Aorta (tissue), 5 donors: ENCODE results near the gene ADAM29. TPM values are rescaled to one million over a fixed set of nuclear protein-coding genes. Genes with fewer than 3 reads are reported as not detected.
"Not testable (repeated sequence)": the region's sequence is repeated elsewhere in the genome, so short reads cannot be mapped to it uniquely, and the experiment has no call there.

Experiments
- ATAC-seq: fragments of 200-7000 bp; cut with Tn5 transposase; one replicate; pipeline ENCODE4 v1.9.1; 2022; ENCODE audit warnings: moderate library complexity; ENCODE audit not compliant: low FRiP score
- DNase-seq, 2 donors: peaks; one replicate each; pipeline ENCODE4 v3.0.0-alpha.2; 2020
- H3K27ac ChIP-seq, 2 donors: one replicate each; pipeline ENCODE4 v1.5.1; 2013; ENCODE audit warnings: low read length in 2 of 2, mild to moderate bottlenecking in 2 of 2, moderate library complexity in 2 of 2, control low read depth in 1 of 2, inconsistent platforms in 1 of 2, low read depth in 1 of 2
- H3K27me3 ChIP-seq, 2 donors: one replicate each; pipeline ENCODE4 v1.6.1; 2013; ENCODE audit warnings: control low read depth in 1 of 2, low read length in 1 of 2, mild to moderate bottlenecking in 1 of 2, moderate library complexity in 1 of 2; ENCODE audit not compliant: insufficient read depth in 2 of 2, control insufficient read depth in 1 of 2
- H3K36me3 ChIP-seq, 2 donors: one replicate each; pipeline ENCODE4 v1.6.1; 2013; ENCODE audit warnings: control low read depth in 1 of 2, low read length in 1 of 2, mild to moderate bottlenecking in 1 of 2; ENCODE audit not compliant: insufficient read depth in 2 of 2, control insufficient read depth in 1 of 2
- H3K4me1 ChIP-seq, 2 donors: one replicate each; pipeline ENCODE4 v1.6.1; 2013; ENCODE audit warnings: low read length in 2 of 2, control low read depth in 1 of 2, mild to moderate bottlenecking in 1 of 2, moderate library complexity in 1 of 2; ENCODE audit not compliant: insufficient read depth in 2 of 2, control insufficient read depth in 1 of 2
- H3K4me3 ChIP-seq, 2 donors: one replicate each; pipeline ENCODE4 v1.5.1; 2013; ENCODE audit warnings: low read length in 2 of 2, control low read depth in 1 of 2, mild to moderate bottlenecking in 1 of 2
- H3K9me3 ChIP-seq: one replicate; pipeline ENCODE4 v1.6.1; 2013; ENCODE audit warnings: mild to moderate bottlenecking, low read length; ENCODE audit not compliant: control insufficient read depth
- WGBS, 2 donors: extraction: QIAGEN DNeasy Blood & Tissue Kit; methylation state at CpG; one replicate each; pipeline ENCODE4 v1.1.7; 2013; 5-methylcytosine and 5-hydroxymethylcytosine counted together
- intact Hi-C, 2 donors: fragments of 100-400 bp; cut with DNase I; formaldehyde crosslinking; loops; one replicate each; pipeline versions ENCODE4 v1.14.2 to v1.15.0; 2022
- long read RNA-seq, 2 donors: library from polyadenylated mRNA; unstranded; transcript quantifications; one replicate each; pipeline ENCODE4 v2.0.0, GENCODE V29; 2020 to 2021
- polyA plus RNA-seq, 2 donors: library from polyadenylated mRNA; stranded (reverse); fragments of 200-250 nt; gene quantifications; one replicate each; pipeline ENCODE4 v1.2.3, GENCODE V29; 2013
- total RNA-seq, 2 donors: library from RNA; stranded (reverse); fragmentation: NEBNext Ultra II Directional; extraction: Animal tissue kit (Norgen Biotek cat#: 25700); gene quantifications; one replicate each; pipeline ENCODE4 v1.2.1, GENCODE V29; 2021
- donor health status: healthy with polysubstance abuse.
- donor health status: Bipolar disorder and iron deficiency.
- donor health status: DM: no; HTN: no; CAD: no.
- donor health status: DM: no; HTN: no; CAD: no.
- donor health status: DM: yes; HTN: yes; CAD: no.

The ADAM29 gene
- not detected for total RNA-seq
- polyA plus RNA-seq: not detected
- long read RNA-seq, donor 1, partial matches to known transcripts: 0 of 1 reads
- long read RNA-seq, donor 1, other reads (novel, unspliced or antisense): 1 of 1 reads
- long read RNA-seq, donor 2: 0 reads

DNA sequence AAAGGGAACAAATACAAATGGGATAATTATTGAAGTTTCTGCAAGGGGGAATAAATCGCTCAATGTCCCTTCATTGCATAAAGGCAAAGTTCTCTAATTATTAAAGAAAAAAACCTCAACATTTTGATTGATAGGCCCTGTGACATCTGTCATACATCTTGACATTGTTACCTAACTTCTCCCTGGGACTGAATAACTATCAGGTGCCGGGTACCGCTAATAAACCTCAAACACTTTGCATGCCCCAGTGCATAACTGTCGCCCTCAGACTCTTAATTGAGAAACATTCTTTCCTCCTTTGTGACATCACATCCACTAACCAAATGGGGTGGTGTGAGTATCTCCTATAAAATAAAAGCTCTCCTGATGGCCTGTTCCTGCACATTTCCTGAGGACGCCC, at the start of gene ADAM29:
Gene ADAM29 (plus strand): TSS at position 301 of the 400 bp plus-strand sequence. CDS start 57,168 bp downstream, outside the sequence.
- intact Hi-C loops: no loop called here
- Histone ChIP-seq H3K4me3 (no peak within 1 kb of the TSS), H3K4me1 (no peaks in the 10 kb centered on the region), H3K9me3 (no peaks in the 10 kb centered on the region), H3K36me3 (no peaks in the 10 kb centered on the region), H3K27ac (no peak within 1 kb of the TSS), H3K27me3 (no peaks in the 10 kb centered on the region)
- 95 to 97% methylated on average over 5 of the region's 5 CpGs for WGBS, 2 donors
- no peak for ATAC-seq
- DNase-seq: no peak

DNA sequence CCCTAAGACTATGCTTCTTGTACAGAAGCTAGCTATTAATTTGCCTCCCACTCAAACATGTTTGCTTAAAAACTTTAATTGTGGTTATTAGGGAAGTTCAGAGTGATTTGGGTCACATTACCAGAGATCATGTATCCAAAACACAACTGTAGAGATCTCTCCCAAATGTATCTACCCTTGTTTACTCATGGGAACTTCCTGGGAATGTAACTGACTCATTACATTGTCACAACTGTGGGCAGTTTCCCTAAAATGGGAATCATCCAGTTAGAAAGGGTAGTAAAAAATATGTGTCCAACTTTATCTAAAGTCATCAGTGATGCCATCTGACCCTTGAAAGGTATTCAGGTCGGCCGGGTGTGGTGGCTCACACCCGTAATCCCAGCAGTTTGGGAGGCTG, 48.8 kb upstream of the ADAM29 start:
- no peaks in the 10 kb centered on the region for H3K9me3 ChIP-seq
- intact Hi-C loops: no loop called here
- H3K36me3 ChIP-seq: no peaks in the 10 kb centered on the region
- H3K4me1 ChIP-seq: no peaks in the 10 kb centered on the region
- H3K27me3 ChIP-seq: no peaks in the 10 kb centered on the region
- ATAC-seq (no peak), DNase-seq (no peak)
- H3K27ac ChIP-seq: no peak overlapping the region
- 62 to 82% methylated on average over 3 of the region's 3 CpGs for WGBS, 2 donors
- H3K4me3 ChIP-seq: no peak overlapping the region

DNA sequence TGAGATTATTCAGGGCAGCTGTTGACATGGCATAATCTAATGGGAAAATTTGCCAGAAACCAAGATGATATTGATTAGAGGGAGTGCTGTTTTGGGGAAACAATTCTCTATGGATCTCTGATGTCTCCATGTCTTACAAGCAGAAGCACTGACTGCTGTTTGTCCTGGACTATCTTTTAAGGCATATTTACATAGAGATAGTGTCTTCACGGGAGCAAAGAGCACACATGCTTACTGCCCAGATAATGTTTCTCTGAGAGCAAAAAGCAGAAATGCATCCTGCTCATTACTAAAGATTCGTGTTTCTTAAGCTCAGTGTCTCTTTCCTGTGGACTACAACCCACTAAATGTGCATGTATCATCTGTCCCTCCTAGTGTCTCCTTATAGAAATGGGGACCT, 47.8 kb upstream of the ADAM29 start:
- ATAC-seq (no peak), DNase-seq (no peak)
- no peak overlapping the region for H3K4me3 ChIP-seq
- no peaks in the 10 kb centered on the region for H3K27me3 ChIP-seq
- no peaks in the 10 kb centered on the region for H3K9me3 ChIP-seq
- no peak overlapping the region for H3K27ac ChIP-seq
- WGBS, 2 donors: 32 to 61% methylated on average over 2 of the region's 2 CpGs
- no peaks in the 10 kb centered on the region for H3K4me1 ChIP-seq
- intact Hi-C loops: no loop called here
- no peaks in the 10 kb centered on the region for H3K36me3 ChIP-seq

- no peaks in the 10 kb centered on the region for H3K4me1 ChIP-seq
- no peak for DNase-seq
- H3K27me3 ChIP-seq: no peaks in the 10 kb centered on the region
Observed at GRCh38 chr4:174871407-174871806, 46.8 kb upstream of the ADAM29 start.

GRCh38 chr4:174873146-174873545, 45.0 kb upstream of the ADAM29 start:
- 53 to 60% methylated on average over 3 of the region's 4 CpGs for WGBS, 2 donors
- DNase-seq, intact Hi-C loops, ATAC-seq, H3K4me3 ChIP-seq, H3K27me3 ChIP-seq, H3K27ac ChIP-seq, H3K36me3 ChIP-seq, H3K4me1 ChIP-seq, H3K9me3 ChIP-seq: not testable (repeated sequence)

More at GRCh38 chr4:174871407-174871806, 46.8 kb upstream of the ADAM29 start:
- no peak overlapping the region for H3K4me3 ChIP-seq
- H3K36me3 ChIP-seq: no peaks in the 10 kb centered on the region
- no peak for ATAC-seq
- intact Hi-C loops: no loop called here
- H3K9me3 ChIP-seq: no peaks in the 10 kb centered on the region
- no peak overlapping the region for H3K27ac ChIP-seq

DNA sequence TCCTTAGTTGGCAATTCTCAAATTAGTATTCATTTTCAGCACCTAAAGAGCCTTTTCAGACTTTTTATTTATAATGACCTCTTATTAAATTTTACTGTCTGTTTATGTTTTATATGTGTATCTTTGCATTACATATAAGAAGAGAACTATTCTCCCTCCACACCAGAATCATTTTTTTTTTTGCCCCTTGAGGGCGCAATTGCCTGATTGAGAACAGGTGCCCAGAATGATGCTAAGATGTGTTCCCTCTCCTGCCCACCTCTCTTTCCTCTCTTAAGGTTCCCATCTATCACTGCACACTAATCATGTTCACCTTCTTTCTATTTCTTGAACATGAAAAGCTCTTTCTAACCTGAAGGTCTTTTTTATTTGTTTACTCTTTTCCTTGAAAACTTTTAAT, 44.2 kb upstream of the ADAM29 start:
- ATAC-seq: no peak
- intact Hi-C loops: no loop called here

DNA sequence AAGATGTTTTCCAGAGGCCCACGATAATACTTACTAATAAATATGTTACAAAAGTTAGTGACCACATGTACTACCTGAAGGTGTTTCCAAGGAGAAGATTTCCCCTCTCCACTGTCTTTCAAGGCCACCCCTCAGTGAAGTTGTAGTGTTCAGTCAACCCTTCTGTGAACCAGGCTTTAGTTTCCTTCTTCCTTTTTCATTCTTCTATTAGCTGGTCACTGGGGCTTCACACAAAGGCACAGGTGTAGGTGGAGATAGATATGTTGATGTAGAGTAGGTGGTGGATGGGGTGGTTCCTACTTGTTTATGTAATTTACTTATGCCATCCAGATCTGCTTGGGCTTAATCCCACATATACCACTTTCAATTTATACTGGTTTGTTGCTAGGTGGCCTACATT, 43.3 kb upstream of the ADAM29 start:
- WGBS, 2 donors: 84 to 88% methylated on average over 1 of the region's 1 CpG
- no peak for DNase-seq
- Histone ChIP-seq H3K27ac (no peak overlapping the region), H3K9me3 (no peaks in the 10 kb centered on the region), H3K36me3 (no peaks in the 10 kb centered on the region), H3K4me3 (no peak overlapping the region), H3K27me3 (no peaks in the 10 kb centered on the region), H3K4me1 (no peaks in the 10 kb centered on the region)
- ATAC-seq: no peak
- intact Hi-C loops: no loop called here

More for the DNA sequence above, 44.2 kb upstream of the ADAM29 start:
- no peak for DNase-seq
- 68 to 83% methylated on average over 1 of the region's 1 CpG for WGBS, 2 donors
- no peaks in the 10 kb centered on the region for H3K9me3 ChIP-seq
- no peak overlapping the region for H3K4me3 ChIP-seq
- H3K36me3 ChIP-seq: no peaks in the 10 kb centered on the region
- H3K4me1 ChIP-seq: no peaks in the 10 kb centered on the region
- H3K27ac ChIP-seq: no peak overlapping the region
- no peaks in the 10 kb centered on the region for H3K27me3 ChIP-seq

- no peak overlapping the region for H3K4me3 ChIP-seq
- intact Hi-C loops: no loop called here
- no peak for ATAC-seq
- no peak for DNase-seq
- no peaks in the 10 kb centered on the region for H3K27me3 ChIP-seq
- H3K27ac ChIP-seq: no peak overlapping the region
- WGBS, 2 donors: 79 to 81% methylated on average over 7 of the region's 7 CpGs
- no peaks in the 10 kb centered on the region for H3K9me3 ChIP-seq
- H3K36me3 ChIP-seq: no peaks in the 10 kb centered on the region
- no peaks in the 10 kb centered on the region for H3K4me1 ChIP-seq
Observed at GRCh38 chr4:174880001-174880400, 38.2 kb upstream of the ADAM29 start.

GRCh38 chr4:174882317-174882992, 35.7 kb upstream of the ADAM29 start:
- no peak for ATAC-seq
- no peaks in the 10 kb centered on the region for H3K27me3 ChIP-seq
- DNase-seq: no peak
- H3K27ac ChIP-seq: no peak overlapping the region
- intact Hi-C loops: no loop called here
- WGBS, 2 donors: 83 to 90% methylated on average over 6 of the region's 6 CpGs
- no peaks in the 10 kb centered on the region for H3K36me3 ChIP-seq
- H3K9me3 ChIP-seq: no peaks in the 10 kb centered on the region
- H3K4me3 ChIP-seq: no peak overlapping the region
- no peaks in the 10 kb centered on the region for H3K4me1 ChIP-seq
